NOMO-1 treated with DMSO at 0.1 percent for 48 hours (cell line): ENCODE results near the gene STX8.
"Not testable (repeated sequence)": the region's sequence is repeated elsewhere in the genome, so short reads cannot be mapped to it uniquely, and the experiment has no call there.

Source experiments
- DNase-seq: peaks from one replicate; lab custom pipeline; 2025; ENCODE audit not compliant: unreplicated experiment; lab: John Stamatoyannopoulos, UW

The STX8 gene

DNA sequence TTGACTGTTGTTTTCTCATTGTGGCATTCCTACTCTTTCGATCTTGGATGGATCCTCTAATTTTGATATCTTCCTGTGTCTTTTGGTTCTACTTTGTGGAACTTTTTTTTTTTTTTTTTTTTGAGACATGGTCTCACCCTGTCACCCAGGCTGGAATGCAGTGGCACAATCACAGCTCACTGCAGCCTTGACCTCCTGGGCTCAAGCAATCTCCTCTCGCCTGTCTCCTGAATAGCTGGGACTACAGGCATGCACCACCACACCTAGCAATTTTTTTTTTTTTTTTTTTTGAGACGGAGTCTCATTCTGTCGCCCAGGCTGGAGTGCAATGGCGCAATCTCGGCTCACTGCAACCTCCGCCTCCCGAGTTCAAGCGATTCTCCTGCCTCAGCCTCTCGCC lies 220.4 kb downstream of the STX8 start:
- DNase-seq, result not testable (repeated sequence)

DNA sequence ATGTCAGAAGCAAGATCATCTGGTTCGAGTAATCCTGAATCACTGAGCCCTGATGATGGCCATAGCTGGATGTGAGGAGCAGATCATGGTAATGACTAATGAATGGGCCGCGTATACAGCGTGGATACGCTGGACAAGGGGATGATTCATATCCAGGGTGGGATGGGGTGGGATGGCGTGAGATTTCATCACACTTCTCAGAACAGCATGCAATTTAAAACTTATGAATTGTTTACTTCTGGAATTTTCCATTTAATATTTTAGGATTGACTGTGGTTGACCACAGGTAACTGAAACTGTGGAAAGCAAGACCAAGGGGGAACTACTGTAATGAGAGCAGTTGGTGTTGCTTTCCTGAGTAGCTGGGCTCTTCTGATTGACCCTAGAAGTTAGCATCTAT lies 225.5 kb downstream of the STX8 start:
- peak; percentile 41 for DNase-seq

GRCh38 chr17:9346296-9346926 lies 229.2 kb downstream of the STX8 start:
- DNase-seq, result peak; percentile 40

DNA sequence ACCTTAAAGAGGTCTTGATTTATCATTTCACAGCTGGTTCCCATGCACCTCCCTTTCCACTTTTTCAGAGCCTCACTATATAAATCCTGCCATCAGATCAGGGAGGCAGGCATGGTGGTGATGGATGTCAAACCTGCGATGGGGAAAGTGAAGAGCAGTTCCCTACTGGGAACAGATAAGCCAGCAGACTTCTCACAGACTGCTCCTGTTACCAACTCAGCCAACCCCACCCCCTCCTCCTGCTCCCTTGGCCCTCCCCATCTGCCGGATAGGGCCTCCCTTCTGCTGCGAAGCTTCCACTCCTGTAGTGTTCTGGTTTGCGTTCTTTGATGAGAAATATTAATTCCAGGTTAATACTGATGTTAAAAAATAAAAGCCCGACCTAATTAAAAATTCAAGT lies 232.1 kb downstream of the STX8 start:
- DNase-seq, result no peak

DNA sequence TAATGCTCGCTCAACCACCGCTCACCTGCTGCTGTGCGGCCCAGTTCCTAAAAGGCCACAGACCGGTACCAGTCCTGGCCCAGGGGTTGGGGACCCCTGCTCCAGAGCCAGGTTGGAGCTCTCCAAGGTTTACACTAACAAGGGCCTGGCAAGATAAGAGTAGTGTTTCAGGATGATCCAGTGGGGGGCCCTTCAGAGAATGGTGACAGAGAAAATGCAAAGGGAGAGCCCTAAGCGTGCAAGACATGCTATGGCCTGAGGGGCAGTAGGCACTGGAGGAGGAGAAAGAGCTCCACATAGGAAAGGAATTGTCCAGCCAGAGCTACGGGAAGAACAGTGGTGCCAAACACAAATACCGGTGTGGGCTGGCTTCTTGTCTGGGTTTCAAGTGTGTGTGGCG lies 233.4 kb downstream of the STX8 start:
- no peak for DNase-seq

- no peak for DNase-seq
Measured at GRCh38 chr17:9339958-9340357, 235.7 kb downstream of the STX8 start.

DNA sequence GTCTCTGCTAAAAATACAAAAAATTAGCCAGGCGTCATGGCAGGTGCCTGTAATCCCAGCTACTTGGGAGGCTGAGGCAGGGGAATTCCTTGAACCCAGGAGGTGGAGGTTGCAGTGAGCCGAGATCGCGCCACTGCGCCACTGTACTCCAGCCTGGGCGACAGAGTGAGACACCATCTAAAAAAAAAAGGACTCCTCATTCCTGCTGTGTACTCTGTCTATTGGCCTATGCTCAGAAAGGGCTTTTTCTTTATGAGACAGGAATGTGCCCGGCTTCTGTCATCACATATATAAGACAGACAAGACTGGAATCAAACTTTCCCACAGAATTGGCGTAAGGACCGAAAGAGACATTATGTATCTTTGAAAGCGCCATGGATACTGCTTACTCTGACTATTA lies 236.1 kb downstream of the STX8 start:
- DNase-seq, result not testable (repeated sequence)

DNA sequence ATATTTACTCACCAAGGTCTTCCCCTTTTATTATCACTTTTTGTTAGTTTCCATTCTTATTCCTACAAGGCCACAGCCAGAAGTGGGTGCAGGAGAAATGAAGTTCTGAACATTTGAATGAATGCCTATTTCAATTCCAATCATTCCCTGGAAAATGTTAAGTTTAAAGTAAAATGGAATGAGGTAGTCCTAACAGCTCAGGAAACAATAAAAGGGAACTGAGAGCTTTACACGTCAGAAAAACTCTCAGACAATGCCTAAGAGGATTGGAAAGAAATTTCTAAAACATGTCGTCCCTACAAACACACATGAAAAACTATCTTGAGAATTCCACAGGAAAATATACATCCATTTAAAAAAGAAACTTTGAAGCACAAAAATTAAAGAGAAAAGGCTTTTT lies 238.8 kb downstream of the STX8 start:
- DNase-seq, result no peak

- no peak for DNase-seq
Measured at GRCh38 chr17:9334536-9335446, 240.8 kb downstream of the STX8 start.

DNA sequence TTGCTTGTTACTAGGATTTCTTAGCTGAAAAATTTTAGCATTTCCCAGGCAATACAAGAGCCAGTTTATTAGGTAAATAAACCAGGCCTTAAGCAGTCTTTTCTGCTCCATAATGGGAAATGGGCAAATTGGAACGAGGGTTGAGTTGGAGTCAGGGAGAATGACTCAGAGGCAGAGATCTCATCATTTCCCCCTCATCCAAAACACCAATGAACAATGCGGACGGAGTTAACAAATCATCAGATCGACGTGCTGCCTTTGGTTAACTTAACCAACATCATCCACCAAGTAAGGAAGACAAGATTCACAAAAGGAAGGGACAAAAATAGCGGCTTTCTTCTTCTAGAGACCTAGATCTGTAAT lies 243.5 kb downstream of the STX8 start:
- DNase-seq, result no peak

GRCh38 chr17:9331279-9332131 lies 244.1 kb downstream of the STX8 start:
- DNase-seq, result no peak

GRCh38 chr17:9330611-9331271 lies 244.9 kb downstream of the STX8 start:
- DNase-seq, result no peak

GRCh38 chr17:9330141-9330540 lies 245.5 kb downstream of the STX8 start:
- DNase-seq, result no peak

GRCh38 chr17:9329251-9329921 lies 246.2 kb downstream of the STX8 start:
- no peak for DNase-seq

- DNase-seq, result no peak
Measured at GRCh38 chr17:9324864-9325263, 250.8 kb downstream of the STX8 start.

- DNase-seq, result no peak
Measured at GRCh38 chr17:9322326-9322725, 253.3 kb downstream of the STX8 start.

DNA sequence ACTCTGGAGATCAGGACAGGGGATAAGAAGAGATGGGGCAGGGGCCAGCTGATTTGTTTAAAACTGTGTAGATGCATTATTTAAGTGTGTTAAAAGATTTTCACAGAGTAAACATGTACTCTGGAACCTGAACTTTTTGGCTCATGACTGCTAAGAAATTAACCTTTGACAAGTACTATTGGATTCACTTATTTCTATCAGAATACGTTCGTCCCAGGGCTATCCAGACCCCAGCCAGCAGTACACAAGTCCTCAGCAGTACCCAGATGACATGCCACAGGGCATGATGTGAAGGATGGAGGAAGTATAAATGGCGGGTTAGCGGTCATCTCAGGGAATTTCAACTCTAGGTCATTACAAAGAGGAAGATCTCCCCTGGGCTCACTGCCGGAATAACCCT lies 253.7 kb downstream of the STX8 start:
- no peak for DNase-seq

- DNase-seq, result no peak
Measured at GRCh38 chr17:9315360-9315759, 260.3 kb downstream of the STX8 start.

DNA sequence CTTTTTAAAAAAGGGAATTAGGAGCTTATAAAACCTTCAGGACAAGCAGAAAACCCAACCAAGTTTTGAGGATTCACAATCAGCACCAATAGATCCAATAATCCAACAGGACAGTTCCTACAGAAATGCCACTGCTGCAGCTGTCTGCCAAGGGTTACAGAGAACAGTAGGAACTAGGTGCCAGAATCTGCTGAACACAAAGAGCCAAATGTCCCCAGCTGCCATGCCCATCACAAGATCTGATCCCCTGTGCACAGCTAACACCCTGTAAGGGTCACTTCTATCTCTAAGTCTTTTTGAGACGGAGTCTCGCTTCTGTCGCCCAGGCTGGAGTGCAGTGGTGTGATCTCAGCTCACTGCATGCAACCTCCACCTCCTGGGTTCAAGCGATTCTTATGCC lies 262.3 kb downstream of the STX8 start:
- DNase-seq, result no peak

- no peak for DNase-seq
Measured at GRCh38 chr17:9309216-9309615, 266.4 kb downstream of the STX8 start.

DNA sequence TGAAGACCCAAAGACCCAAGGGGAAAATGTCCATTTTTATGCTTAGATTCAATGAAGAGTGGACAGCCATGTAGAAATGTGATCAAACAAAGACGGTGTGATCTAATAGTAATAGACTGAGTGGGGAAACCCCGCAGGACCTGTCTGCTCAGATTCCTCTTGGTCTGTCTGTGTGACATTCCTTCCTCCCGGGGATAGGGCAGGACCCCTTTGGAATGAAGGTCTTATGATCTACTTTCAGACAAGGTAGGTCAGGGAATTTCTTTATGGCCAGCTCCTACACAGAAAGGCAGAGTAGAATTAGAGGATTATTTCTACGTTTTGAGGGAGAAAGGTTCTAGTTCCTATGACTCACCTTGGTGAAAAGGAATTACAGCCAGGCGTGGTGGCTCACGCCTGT lies 267.6 kb downstream of the STX8 start:
- DNase-seq, result no peak
